WI38 (cell line): ENCODE measurements around the gene UNC13C.
"Not testable (repeated sequence)": the region's sequence is repeated elsewhere in the genome, so short reads cannot be mapped to it uniquely, and the experiment has no call there.

Experiments used
- H3K4me3 ChIP-seq: 2 replicates; pipeline ENCODE4 v1.5.1; 2011; ENCODE audit warnings: low read depth, mild to moderate bottlenecking, control low read depth, low read length
- CTCF ChIP-seq: IDR thresholded peaks from 2 replicates; pipeline ENCODE4 v1.5.1; 2012; ENCODE audit warnings: low read depth, mild to moderate bottlenecking, control low read depth, low read length

The UNC13C gene

DNA sequence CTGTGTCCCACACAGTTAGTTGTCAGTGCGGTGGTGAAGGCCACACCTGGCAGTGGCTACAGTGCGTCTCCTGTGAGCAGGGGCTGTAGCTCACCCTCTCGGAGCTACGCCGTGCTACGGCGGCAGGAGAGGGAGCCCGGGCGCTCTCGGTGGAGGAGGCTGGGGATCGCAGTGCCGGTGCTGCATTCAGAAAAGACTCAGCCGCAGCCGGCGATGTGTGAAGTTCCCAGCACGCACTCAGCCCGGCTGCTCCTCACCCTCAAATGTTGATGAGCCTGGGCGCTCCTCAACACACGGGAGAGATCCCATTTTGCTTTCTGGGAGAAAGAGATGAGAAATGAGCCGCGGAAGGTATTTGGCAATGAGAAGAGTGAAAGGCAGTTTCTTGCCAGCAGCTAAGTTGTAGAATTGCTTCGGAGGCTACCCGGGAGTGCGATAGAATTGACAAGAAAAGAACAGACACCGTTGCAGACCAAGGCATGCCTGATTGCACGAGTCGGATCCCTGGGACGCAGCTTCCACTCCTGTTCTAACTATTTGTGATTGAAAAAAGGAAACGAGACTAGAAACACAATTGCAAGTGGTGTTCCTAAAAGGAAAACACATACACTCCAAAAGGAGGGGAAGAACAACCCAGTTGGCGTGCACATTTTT lies at the start of gene UNC13C:
Gene UNC13C, plus strand, starts transcription at position 189 of the 654 bp plus-strand sequence. CDS start 34,463 bp downstream, outside the sequence.
- no peak within 1 kb of the TSS for H3K4me3 ChIP-seq
- TF ChIP-seq CTCF, result no peak

DNA sequence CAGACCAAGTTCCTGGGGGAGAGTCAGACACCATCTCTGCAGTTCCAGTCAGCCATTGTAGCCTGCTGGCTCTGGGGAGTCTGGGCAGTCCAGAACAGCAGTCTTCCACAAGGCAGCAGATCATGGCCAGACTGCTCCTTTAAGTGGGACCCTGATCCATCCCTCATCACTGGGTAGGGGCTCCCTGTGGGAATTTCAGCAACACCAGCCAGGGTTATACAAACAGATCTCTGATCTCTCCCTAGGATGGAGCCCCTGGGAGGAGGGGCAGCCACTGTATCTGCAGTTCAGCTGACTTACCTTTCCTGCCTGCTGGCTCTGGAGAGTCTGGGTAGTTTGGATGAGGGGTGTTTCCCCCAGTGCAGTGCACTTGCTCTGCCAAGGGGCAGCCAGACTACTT lies 42.1 kb upstream of the UNC13C start:
- no peak overlapping the region for H3K4me3 ChIP-seq
- TF ChIP-seq CTCF, result no peak

DNA sequence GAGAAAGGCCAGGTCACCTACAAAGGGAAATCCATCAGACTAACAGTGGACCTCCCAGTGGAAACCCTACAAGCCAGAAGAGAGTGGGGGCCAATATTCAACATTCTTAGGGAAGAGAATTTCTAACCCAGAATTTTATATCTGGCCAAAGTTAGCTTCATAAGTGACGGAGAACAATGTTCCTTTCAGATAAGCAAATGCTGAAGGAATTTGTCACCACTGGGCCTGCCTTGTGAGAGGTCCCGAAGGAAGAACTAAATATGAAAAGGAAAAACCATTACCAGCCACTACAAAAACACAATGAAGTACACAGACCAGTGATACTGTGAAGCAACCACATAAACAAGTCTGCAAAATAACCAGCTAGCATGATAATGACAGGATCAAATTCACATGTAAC lies 40.6 kb upstream of the UNC13C start:
- not testable (repeated sequence) for H3K4me3 ChIP-seq

DNA sequence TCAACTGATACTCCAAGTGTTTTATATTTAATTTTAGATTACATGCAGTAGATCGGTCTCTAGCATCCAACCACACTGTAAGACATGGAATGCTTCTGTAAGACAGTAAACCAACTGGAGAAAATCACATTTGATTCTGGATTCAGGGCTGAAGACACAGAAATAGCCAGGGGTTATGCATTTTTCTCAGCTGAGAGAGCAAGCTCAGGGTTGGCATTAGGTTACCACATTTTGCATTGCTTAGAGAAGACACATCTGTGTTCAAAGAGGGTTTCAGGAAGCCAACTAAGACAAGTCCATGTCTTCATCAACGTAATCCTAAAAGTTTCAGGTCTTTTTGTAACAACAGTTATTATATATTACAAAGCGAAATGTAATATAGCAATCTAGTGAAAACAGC lies 27.7 kb upstream of the UNC13C start:
- no peak overlapping the region for H3K4me3 ChIP-seq
- no peak for TF ChIP-seq CTCF

- H3K4me3 ChIP-seq, result no peak overlapping the region
- TF ChIP-seq CTCF, result no peak
Observed at GRCh38 chr15:53955396-53955795, 22.8 kb upstream of the UNC13C start.

DNA sequence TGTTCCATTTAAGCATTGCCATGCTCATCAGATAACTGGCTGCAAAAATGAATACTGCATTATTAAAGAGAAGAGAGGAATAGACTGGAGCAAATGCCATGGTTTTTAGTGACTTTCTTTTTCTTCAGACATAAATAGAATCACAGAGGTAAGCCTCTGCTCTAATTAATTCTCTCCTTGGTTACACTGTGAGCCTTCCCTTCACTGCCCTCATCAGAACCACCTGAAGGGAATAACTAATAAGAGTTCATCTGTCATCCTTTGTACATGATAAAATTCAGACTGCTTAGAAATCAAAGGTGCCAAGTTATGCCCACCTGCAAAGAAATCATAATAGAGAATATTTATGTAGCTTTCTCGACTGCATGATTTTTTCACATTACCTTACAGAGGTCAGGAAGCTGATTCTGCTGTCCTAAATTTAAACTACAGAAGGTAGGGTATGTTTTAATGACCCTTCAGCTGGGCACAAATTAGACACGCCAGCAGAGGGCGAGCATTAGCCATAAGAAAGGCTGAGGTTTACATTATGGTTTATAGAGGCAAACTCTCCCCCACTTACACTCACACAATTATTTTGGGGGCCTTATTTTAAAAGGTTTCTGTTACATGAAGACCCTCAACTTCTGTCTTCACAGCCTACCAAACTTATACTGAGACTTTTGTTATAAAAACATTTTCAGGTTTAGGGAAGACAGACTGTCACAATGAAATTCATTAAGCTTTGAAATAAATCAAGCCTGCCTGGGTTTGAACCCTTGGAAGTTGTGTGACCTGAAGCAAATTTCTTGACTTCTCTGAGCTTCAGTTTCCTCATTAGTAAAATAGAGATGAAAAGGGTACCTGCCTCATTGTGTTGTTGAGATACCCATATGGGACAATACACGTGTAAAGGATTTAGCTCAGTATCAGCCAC lies 15.3 kb upstream of the UNC13C start:
- H3K4me3 ChIP-seq, result no peak overlapping the region
- TF ChIP-seq CTCF, result no peak

DNA sequence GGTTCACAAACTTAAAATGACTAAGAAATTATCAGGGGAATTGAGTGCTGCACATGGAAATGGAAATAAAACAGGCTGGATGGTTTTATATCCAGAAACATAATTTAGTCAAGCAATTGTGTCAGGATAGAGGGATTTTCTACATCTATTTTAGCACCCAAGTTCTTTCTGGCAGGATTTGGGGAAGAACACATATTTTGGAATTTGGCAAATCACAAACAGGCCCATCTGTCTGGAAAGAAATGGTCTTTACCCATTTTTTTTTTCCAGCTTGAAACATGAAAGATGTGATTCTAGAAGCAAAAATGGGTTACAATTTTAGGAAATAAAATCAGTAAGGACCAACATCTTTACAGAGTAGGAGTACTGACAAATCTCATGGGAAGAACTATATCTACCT lies 14.4 kb upstream of the UNC13C start:
- no peak for TF ChIP-seq CTCF
- no peak overlapping the region for H3K4me3 ChIP-seq
